Neural cell (in vitro differentiated cells): Measurements from ENCODE around the gene R3HDM4.

ENCODE experiments used
- CTCF ChIP-seq: fragments of 450-650 bp; IDR thresholded peaks from 2 replicates; pipeline ENCODE4 v1.5.1; 2014; ENCODE audit warnings: antibody characterized with exemption, mild to moderate bottlenecking, moderate library complexity; ENCODE audit not compliant: poor library complexity, severe bottlenecking
- EP300 ChIP-seq: fragments of 450-650 bp; conservative IDR thresholded peaks from 2 replicates; pipeline ENCODE4 v1.6.1; 2014; ENCODE audit warnings: antibody characterized with exemption, mild to moderate bottlenecking, moderate library complexity; ENCODE audit not compliant: poor library complexity, severe bottlenecking
- EZH2 ChIP-seq: fragments of 200-600, 300-800 bp; shearing (Covaris generic), sonication (generic); IDR thresholded peaks from 2 replicates; pipeline ENCODE4 v1.6.1; 2014; ENCODE audit warnings: antibody characterized with exemption, low read length, borderline replicate concordance, mild to moderate bottlenecking; ENCODE audit not compliant: insufficient read depth, poor library complexity, severe bottlenecking
- MXI1 ChIP-seq: fragments of 450-650 bp; conservative IDR thresholded peaks from 2 replicates; pipeline ENCODE4 v1.6.1; 2014; ENCODE audit warnings: antibody characterized with exemption, mild to moderate bottlenecking; ENCODE audit not compliant: poor library complexity, severe bottlenecking
- POLR2AphosphoS5 ChIP-seq: IDR thresholded peaks from 2 replicates; pipeline ENCODE4 v1.6.1; 2012
- REST ChIP-seq: IDR thresholded peaks from 2 replicates; pipeline ENCODE4 v1.6.1; 2012; ENCODE audit warnings: borderline replicate concordance
- SMC3 ChIP-seq: fragments of 450-650 bp; conservative IDR thresholded peaks from 2 replicates; pipeline ENCODE4 v1.6.1; 2014; ENCODE audit warnings: antibody characterized with exemption, mild to moderate bottlenecking, moderate library complexity; ENCODE audit not compliant: poor library complexity
- TAF1 ChIP-seq: IDR thresholded peaks from 2 replicates; pipeline ENCODE4 v1.6.1; 2012; ENCODE audit warnings: low read depth

GRCh38 chr19:876780-877314 lies 36.2 kb downstream of the R3HDM4 start:
- TF ChIP-seq POLR2AphosphoS5: no peak
- no peak for TF ChIP-seq CTCF
- TF ChIP-seq REST: no peak
- no peak for TF ChIP-seq EZH2
- TF ChIP-seq EP300: no peak
- no peak for TF ChIP-seq MXI1
- no peak for TF ChIP-seq TAF1
- no peak for TF ChIP-seq SMC3
